K562 (cell line): Measurements from ENCODE around the gene RNF207. TPM values are rescaled to one million over a fixed set of nuclear protein-coding genes. Genes with fewer than 3 reads are reported as not detected.
A peak's percentile ranks its signal among the peaks of the same experiment; 100 is the strongest.

ENCODE experiments used
- ATAC-seq: fragments of 200-7000 bp; cut with Tn5 transposase; 3 replicates; pipeline ENCODE4 v1.9.1; 2020; ENCODE audit warnings: moderate library complexity
- BruUV-seq: library from RNA; stranded (reverse); fragments of 400-500 nt; replicated peaks from 2 replicates; lab custom pipeline; 2021; lab: Mats Ljungman, UMichigan
- CTCF ChIA-PET: fragments of 300-600 bp; formaldehyde crosslinking; extraction: SDS; loops from one replicate; lab custom pipeline; 2021; ENCODE audit warnings: low intra/inter-chr PET ratio; lab: Yijun Ruan, JAX
- POLR2A ChIA-PET: fragments of 300-600, 350-650 bp; sonication (Branson Sonifier 250); formaldehyde crosslinking; extraction: SDS; loops from one replicate; lab custom pipeline; 2021; ENCODE audit warnings: antibody characterized with exemption, inconsistent platforms; lab: Yijun Ruan, JAX
- DNase-seq, 4 experiments: peaks; one replicate each; pipeline versions ENCODE4 v3.0.0 to v3.0.0-alpha.2; 2011 to 2018; ENCODE audit warnings: low spot score in 3 of 4, mixed read lengths in 3 of 4; ENCODE audit errors: extremely low read depth in 1 of 4
- FAIRE-seq: peaks from 2 replicates; lab custom pipeline; 2011; peaks lifted over from hg19 to GRCh38; lab: Jason Lieb, UNC
- H2AFZ ChIP-seq: 2 replicates; pipeline ENCODE4 v1.6.0; 2011; ENCODE audit warnings: low read depth, low read length, control low read depth, inconsistent platforms
- H3K27ac ChIP-seq: fragments of 200-600 bp; 3 replicates; pipeline ENCODE4 v1.8.0; 2011; ENCODE audit warnings: low read depth, mild to moderate bottlenecking, control low read depth, inconsistent platforms, low read length, moderate library complexity, mixed read lengths; ENCODE audit errors: extremely low read depth
- H3K27me3 ChIP-seq, 2 experiments: fragments of 300-600 bp in 1 of 2; 2 replicates in 1 of 2; 3 replicates in 1 of 2; pipeline versions ENCODE4 v1.6.0 to v1.8.0; 2011; ENCODE audit warnings: inconsistent platforms in 2 of 2, low read length in 2 of 2, mild to moderate bottlenecking in 1 of 2, mixed read lengths in 1 of 2, moderate library complexity in 1 of 2; ENCODE audit not compliant: control insufficient read depth in 2 of 2, insufficient read depth in 2 of 2
- H3K36me3 ChIP-seq: fragments of 300-600 bp; 3 replicates; pipeline ENCODE4 v1.8.0; 2011; ENCODE audit warnings: mild to moderate bottlenecking, low read length, inconsistent platforms; ENCODE audit not compliant: control insufficient read depth, insufficient read depth
- H3K4me1 ChIP-seq, 2 experiments: fragments of 200-600 bp in 1 of 2; replicated peaks in 1 of 2; 2 replicates in 1 of 2; 3 replicates in 1 of 2; pipeline versions ENCODE4 v1.5.1 to v1.8.0; 2011; ENCODE audit warnings: inconsistent platforms in 2 of 2, low read length in 2 of 2, mild to moderate bottlenecking in 1 of 2, mixed read lengths in 1 of 2, moderate library complexity in 1 of 2; ENCODE audit not compliant: control insufficient read depth in 2 of 2, insufficient read depth in 2 of 2
- H3K4me2 ChIP-seq: 2 replicates; pipeline ENCODE4 v1.6.1; 2011; ENCODE audit warnings: low read length, control low read depth, inconsistent platforms, mixed read lengths; ENCODE audit not compliant: insufficient read depth
- H3K4me3 ChIP-seq: fragments of 200-600 bp; sonication (generic), shearing (Covaris generic); 2 replicates; pipeline ENCODE4 v1.5.1; 2016; ENCODE audit warnings: control low read depth, inconsistent platforms
- H3K79me2 ChIP-seq: fragments of 200-600 bp; 3 replicates; pipeline ENCODE4 v1.8.0; 2011; ENCODE audit warnings: low read length, inconsistent platforms; ENCODE audit not compliant: control insufficient read depth, insufficient read depth
- H3K9ac ChIP-seq, 2 experiments: 2 replicates each; pipeline versions ENCODE4 v1.6.0 to v1.6.1; 2011; ENCODE audit warnings: low read depth in 2 of 2, low read length in 2 of 2, control low read depth in 1 of 2, inconsistent platforms in 1 of 2, mild to moderate bottlenecking in 1 of 2, mixed read lengths in 1 of 2; ENCODE audit not compliant: insufficient read depth in 1 of 2
- H3K9me1 ChIP-seq: one replicate; pipeline ENCODE4 v1.6.0; 2011; ENCODE audit warnings: inconsistent platforms, mild to moderate bottlenecking, low read length, moderate library complexity; ENCODE audit not compliant: control insufficient read depth, insufficient read depth
- H3K9me3 ChIP-seq: replicated peaks from 2 replicates; pipeline ENCODE4 v1.5.1; 2011; ENCODE audit warnings: low read depth, low read length, inconsistent platforms; ENCODE audit not compliant: control insufficient read depth, insufficient read depth
- H4K20me1 ChIP-seq: replicated peaks from 2 replicates; pipeline ENCODE4 v1.6.1; 2011; ENCODE audit warnings: low read length, inconsistent platforms, mixed read lengths; ENCODE audit not compliant: control insufficient read depth, insufficient read depth
- CHD1 ChIP-seq: fragments of 200-600 bp; sonication (generic); IDR thresholded peaks from one replicate; pipeline ENCODE4 v1.6.1; 2012; ENCODE audit warnings: mild to moderate bottlenecking, moderate library complexity, low read length, inconsistent platforms
- ESRRA ChIP-seq: fragments of 450-650 bp; IDR thresholded peaks from 2 replicates; pipeline ENCODE4 v1.6.1; 2014; ENCODE audit warnings: low read depth, mild to moderate bottlenecking, moderate library complexity, borderline replicate concordance
- KDM2B ChIP-seq: fragments of 250-450 bp; sonication (Bioruptor Pico); IDR thresholded peaks from 2 replicates; pipeline ENCODE4 v1.8.0; 2021; ENCODE audit warnings: mild to moderate bottlenecking, moderate library complexity
- RCOR1 ChIP-seq, 2 experiments: IDR thresholded peaks; 2 replicates each; pipeline ENCODE4 v1.6.1; 2012; ENCODE audit warnings: low read depth in 2 of 2, low read length in 2 of 2, borderline replicate concordance in 1 of 2, improper control_type of control experiment in 1 of 2
- SMAD4 ChIP-seq: fragments of 250-450 bp; sonication (Bioruptor Pico); conservative IDR thresholded peaks from 2 replicates; pipeline ENCODE4 v1.8.0; 2021; ENCODE audit warnings: inconsistent platforms, mild to moderate bottlenecking, moderate library complexity
- SP1 ChIP-seq: sonication (generic); formaldehyde crosslinking; IDR thresholded peaks from 2 replicates; pipeline ENCODE4 v1.8.1; 2022; ENCODE audit warnings: mild to moderate bottlenecking, missing genetic modification reagents
- TOE1 ChIP-seq, 2 experiments: fragments of 450-650 bp in 1 of 2; sonication (generic) in 1 of 2; formaldehyde crosslinking in 1 of 2; IDR thresholded peaks; 2 replicates each; pipeline versions ENCODE4 v1.7.1 to v1.8.0; 2016 to 2022; ENCODE audit warnings: borderline replicate concordance in 2 of 2, mild to moderate bottlenecking in 2 of 2, antibody characterized with exemption in 1 of 2, inconsistent platforms in 1 of 2, low read depth in 1 of 2, missing genetic modification reagents in 1 of 2, moderate library complexity in 1 of 2
- ZFP36 ChIP-seq: fragments of 150-350 bp; IDR thresholded peaks from 2 replicates; pipeline ENCODE4 v1.6.1; 2018; ENCODE audit warnings: low read length, low read depth; ENCODE audit not compliant: partially characterized antibody
- WGBS: fragments of 100-300 bp; shearing (Covaris generic); methylation state at CpG from one replicate; pipeline ENCODE4 v1.1.6; 2016; ENCODE audit warnings: low coverage, mixed read lengths; ENCODE audit not compliant: insufficient coverage; ENCODE audit errors: missing lambda C conversion rate; 5-methylcytosine and 5-hydroxymethylcytosine counted together
- in situ Hi-C: fragments of 300-500 bp; cut with MboI; formaldehyde crosslinking; loops from 4 replicates; pipeline ENCODE4 v1.15.0; 2018; ENCODE audit warnings: inconsistent platforms, mixed read lengths
- intact Hi-C: fragments of 100-400 bp; cut with micrococcal nuclease; formaldehyde crosslinking; loops from 2 replicates; pipeline ENCODE4 v1.14.2; 2022
- polyA plus RNA-seq, 8 experiments: library from polyadenylated mRNA; depleted of rRNA in 4 of 8; stranded (reverse) in 5 of 8; unstranded in 3 of 8; fragments of >200 nt; fragmentation: Nextera tagmentation in 2 of 8; fragmentation: Illumina TruSeq in 1 of 8; extraction: Ambion mirVana in 2 of 8; extraction: Trizol in 1 of 8; gene quantifications; 2 replicates each; pipeline versions ENCODE4 v1.2.1 to v1.2.3, GENCODE V29; 2011 to 2014; ENCODE audit warnings: inconsistent platforms in 1 of 8, missing spikeins in 1 of 8
- total RNA-seq, 7 experiments: library from RNA; depleted of rRNA in 6 of 7; stranded (reverse); fragments of >200 nt in 6 of 7; fragmentation: Illumina TruSeq in 2 of 7; extraction: Trizol in 2 of 7; gene quantifications; 2 replicates each; pipeline versions ENCODE4 v1.2.1 to v1.2.3, GENCODE V29; 2011 to 2021; ENCODE audit warnings: low replicate concordance in 1 of 7
- TF ChIP-seq, protein P1 (sequence below), 2 experiments: fragments of 450-650 bp; IDR thresholded peaks; 2 replicates each; pipeline ENCODE4 v1.6.1; 2018; ENCODE audit warnings: mild to moderate bottlenecking in 2 of 2, low read depth in 1 of 2; ENCODE audit not compliant: partially characterized antibody in 2 of 2
- TF ChIP-seq, protein P2 (sequence below), 2 experiments: fragments of 450-650 bp; conservative IDR thresholded peaks; 2 replicates each; pipeline ENCODE4 v1.6.1; 2017; ENCODE audit warnings: mild to moderate bottlenecking in 2 of 2, moderate library complexity in 2 of 2
- TF ChIP-seq, protein P3 (sequence below): conservative IDR thresholded peaks from 2 replicates; pipeline ENCODE4 v1.6.1; 2011; ENCODE audit warnings: low read depth, mild to moderate bottlenecking, low read length; ENCODE audit not compliant: control insufficient read depth

The RNF207 gene
- total and polyA plus RNA-seq, 9 of the 15 experiments (the other 6 are each of a cell fraction or from before 2014, with no cell fraction given): 2.7 to 30.6 (median 12.9) TPM

DNA sequence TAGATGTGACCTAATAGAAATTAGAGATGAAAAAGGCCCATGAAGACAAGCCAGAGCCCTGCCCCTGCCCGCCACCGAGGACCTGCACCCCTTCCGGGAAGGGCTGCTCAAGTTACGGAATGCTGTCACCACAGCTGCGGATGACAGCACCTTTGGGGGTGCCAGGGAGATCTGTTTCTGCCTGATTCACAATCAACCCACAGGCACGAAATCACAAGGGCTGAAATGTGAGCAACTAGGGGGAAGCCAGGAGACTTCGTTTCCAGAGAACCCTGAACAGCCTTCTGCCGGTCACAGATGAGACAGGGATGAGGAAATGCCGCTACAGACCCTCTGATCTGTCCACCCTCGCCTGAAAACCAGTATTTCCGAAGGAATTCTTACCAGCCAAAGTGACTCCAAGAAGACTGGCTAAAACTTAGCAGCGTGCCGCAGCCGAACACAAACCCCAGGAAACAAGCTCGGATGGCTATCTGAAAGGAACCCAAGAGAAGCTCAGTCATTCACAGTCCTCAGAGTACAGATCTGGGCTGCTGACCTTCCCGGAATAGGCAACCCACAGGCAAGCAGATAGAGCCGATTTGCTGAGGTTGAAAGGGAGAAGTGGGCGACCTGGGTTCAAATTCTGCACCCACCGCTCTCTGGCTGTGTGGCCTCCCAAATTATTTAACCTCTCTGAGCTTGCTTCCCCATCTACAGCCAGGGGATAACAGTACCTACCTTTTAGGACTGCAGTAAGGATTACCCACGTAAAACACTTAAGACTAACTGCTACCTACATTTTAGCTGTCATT lies 28.8 kb downstream of the RNF207 start:
- Histone ChIP-seq H3K27me3 (peaks cover 0 to under 1% of the 10 kb centered on the region in 2 experiments; a peak in 1 of 5 replicates), H3K4me1 (peaks cover 10 to 28% of the 10 kb centered on the region in 2 experiments; a peak in 4 of 5 replicates), H4K20me1 (no peaks in the 10 kb centered on the region), H3K36me3 (peaks cover 46% of the 10 kb centered on the region), H3K9me3 (no peaks in the 10 kb centered on the region), H3K4me3 (peak overlapping the region; percentile 95), H3K9me1 (no peaks in the 10 kb centered on the region), H3K9ac (peak overlapping the region; percentile 74 to 100), H3K27ac (peak overlapping the region; percentile 85), H3K79me2 (peaks cover 31% of the 10 kb centered on the region), H3K4me2 (peak overlapping the region; percentile 91), H2AFZ (peak overlapping the region; percentile 77; the same call in 1 of the 2 replicates)
- peak; percentile 45 for ATAC-seq
- ChIA-PET CTCF (no interaction called here), POLR2A (interaction anchor here (0.6 to 2.0 kb wide), 13 partner anchors 9 to 261 kb away, joined by 3 to 14 read pairs (median 5); partner anchors contain the start of gene RNF207)
- peak; percentile 77 for FAIRE-seq
- WGBS: 7% methylated on average over 20 of the region's 20 CpGs
- in situ Hi-C loops: no loop called here
- TSS peak; percentile 39 for BruUV-seq
- intact Hi-C loops: loop anchor here (2.0 kb wide), 1 partner anchor 36 kb away; the partner anchor contains the start of gene RPL22
- DNase-seq: peak in 2 of 4 experiments; percentile 53 to 67
- peak; percentile 87 for TF ChIP-seq ZFP36
- TF ChIP-seq SMAD4 (CRISPR knock-in tag): 0 out of 2 replicates have a peak, but pooled peaks have one; percentile 14
- TF ChIP-seq, protein P1, sequence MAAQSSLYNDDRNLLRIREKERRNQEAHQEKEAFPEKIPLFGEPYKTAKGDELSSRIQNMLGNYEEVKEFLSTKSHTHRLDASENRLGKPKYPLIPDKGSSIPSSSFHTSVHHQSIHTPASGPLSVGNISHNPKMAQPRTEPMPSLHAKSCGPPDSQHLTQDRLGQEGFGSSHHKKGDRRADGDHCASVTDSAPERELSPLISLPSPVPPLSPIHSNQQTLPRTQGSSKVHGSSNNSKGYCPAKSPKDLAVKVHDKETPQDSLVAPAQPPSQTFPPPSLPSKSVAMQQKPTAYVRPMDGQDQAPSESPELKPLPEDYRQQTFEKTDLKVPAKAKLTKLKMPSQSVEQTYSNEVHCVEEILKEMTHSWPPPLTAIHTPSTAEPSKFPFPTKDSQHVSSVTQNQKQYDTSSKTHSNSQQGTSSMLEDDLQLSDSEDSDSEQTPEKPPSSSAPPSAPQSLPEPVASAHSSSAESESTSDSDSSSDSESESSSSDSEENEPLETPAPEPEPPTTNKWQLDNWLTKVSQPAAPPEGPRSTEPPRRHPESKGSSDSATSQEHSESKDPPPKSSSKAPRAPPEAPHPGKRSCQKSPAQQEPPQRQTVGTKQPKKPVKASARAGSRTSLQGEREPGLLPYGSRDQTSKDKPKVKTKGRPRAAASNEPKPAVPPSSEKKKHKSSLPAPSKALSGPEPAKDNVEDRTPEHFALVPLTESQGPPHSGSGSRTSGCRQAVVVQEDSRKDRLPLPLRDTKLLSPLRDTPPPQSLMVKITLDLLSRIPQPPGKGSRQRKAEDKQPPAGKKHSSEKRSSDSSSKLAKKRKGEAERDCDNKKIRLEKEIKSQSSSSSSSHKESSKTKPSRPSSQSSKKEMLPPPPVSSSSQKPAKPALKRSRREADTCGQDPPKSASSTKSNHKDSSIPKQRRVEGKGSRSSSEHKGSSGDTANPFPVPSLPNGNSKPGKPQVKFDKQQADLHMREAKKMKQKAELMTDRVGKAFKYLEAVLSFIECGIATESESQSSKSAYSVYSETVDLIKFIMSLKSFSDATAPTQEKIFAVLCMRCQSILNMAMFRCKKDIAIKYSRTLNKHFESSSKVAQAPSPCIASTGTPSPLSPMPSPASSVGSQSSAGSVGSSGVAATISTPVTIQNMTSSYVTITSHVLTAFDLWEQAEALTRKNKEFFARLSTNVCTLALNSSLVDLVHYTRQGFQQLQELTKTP (IDR thresholded peaks at IDR 0.05; ENCODE audit: low read depth in 1 of 2, partially characterized antibody in 2 of 2): peak in 1 of 2 experiments; percentile 17
- no peak for TF ChIP-seq TOE1 (IDR thresholded peaks at IDR 0.05; ENCODE audit: borderline replicate concordance)
- TF ChIP-seq TOE1 (CRISPR knock-in tag; IDR thresholded peaks at IDR 0.05; ENCODE audit: borderline replicate concordance, low read depth): 0 out of 2 replicates have a peak, but pooled peaks have one; percentile 48
- TF ChIP-seq ESRRA: 0 out of 2 replicates have a peak, but pooled peaks have one; percentile 16
- TF ChIP-seq KDM2B (CRISPR knock-in tag): 0 out of 2 replicates have a peak, but pooled peaks have one; percentile 43
- TF ChIP-seq, protein P2, sequence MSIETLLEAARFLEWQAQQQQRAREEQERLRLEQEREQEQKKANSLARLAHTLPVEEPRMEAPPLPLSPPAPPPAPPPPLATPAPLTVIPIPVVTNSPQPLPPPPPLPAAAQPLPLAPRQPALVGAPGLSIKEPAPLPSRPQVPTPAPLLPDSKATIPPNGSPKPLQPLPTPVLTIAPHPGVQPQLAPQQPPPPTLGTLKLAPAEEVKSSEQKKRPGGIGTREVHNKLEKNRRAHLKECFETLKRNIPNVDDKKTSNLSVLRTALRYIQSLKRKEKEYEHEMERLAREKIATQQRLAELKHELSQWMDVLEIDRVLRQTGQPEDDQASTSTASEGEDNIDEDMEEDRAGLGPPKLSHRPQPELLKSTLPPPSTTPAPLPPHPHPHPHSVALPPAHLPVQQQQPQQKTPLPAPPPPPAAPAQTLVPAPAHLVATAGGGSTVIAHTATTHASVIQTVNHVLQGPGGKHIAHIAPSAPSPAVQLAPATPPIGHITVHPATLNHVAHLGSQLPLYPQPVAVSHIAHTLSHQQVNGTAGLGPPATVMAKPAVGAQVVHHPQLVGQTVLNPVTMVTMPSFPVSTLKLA (conservative IDR thresholded peaks at IDR 0.05): peak in 1 of 2 experiments; percentile 21; a peak in 1 of 4 replicates
- TF ChIP-seq RCOR1 (IDR thresholded peaks at IDR 0.05; ENCODE audit: borderline replicate concordance in 1 of 2, low read depth in 2 of 2, low read length in 2 of 2): peak in 1 of 2 experiments; percentile 67; a peak in 1 of 4 replicates
- TF ChIP-seq, protein P3, sequence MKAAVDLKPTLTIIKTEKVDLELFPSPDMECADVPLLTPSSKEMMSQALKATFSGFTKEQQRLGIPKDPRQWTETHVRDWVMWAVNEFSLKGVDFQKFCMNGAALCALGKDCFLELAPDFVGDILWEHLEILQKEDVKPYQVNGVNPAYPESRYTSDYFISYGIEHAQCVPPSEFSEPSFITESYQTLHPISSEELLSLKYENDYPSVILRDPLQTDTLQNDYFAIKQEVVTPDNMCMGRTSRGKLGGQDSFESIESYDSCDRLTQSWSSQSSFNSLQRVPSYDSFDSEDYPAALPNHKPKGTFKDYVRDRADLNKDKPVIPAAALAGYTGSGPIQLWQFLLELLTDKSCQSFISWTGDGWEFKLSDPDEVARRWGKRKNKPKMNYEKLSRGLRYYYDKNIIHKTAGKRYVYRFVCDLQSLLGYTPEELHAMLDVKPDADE: 0 out of 2 replicates have a peak, but pooled peaks have one; percentile 38
- TF ChIP-seq SP1 (CRISPR knock-in tag): 0 out of 2 replicates have a peak, but pooled peaks have one; percentile 65
- peak; percentile 41 for TF ChIP-seq CHD1
